Ascending aorta (tissue), 2 donors: ENCODE measurements around the gene ZBTB32. TPM values are rescaled to one million over a fixed set of nuclear protein-coding genes. Genes with fewer than 3 reads are reported as not detected.
"Not testable (repeated sequence)": the region's sequence is repeated elsewhere in the genome, so short reads cannot be mapped to it uniquely, and the experiment has no call there.

Experiments used
- DNase-seq, 2 donors: peaks; one replicate each; pipeline ENCODE4 v3.0.0-alpha.2; 2019; ENCODE audit warnings: low spot score in 2 of 2
- H3K27ac ChIP-seq, 2 donors: fragments of 200-600 bp; sonication (generic); one replicate each; pipeline ENCODE4 v1.5.1; 2016 to 2017; ENCODE audit warnings: mild to moderate bottlenecking in 1 of 2
- H3K27me3 ChIP-seq: fragments of 200-600 bp; sonication (generic); one replicate; pipeline ENCODE4 v1.5.1; 2017
- H3K36me3 ChIP-seq, 2 donors: fragments of 200-600 bp; sonication (generic); one replicate each; pipeline ENCODE4 v1.5.1; 2016
- H3K4me1 ChIP-seq, 2 donors: fragments of 200-600 bp; sonication (generic); one replicate each; pipeline ENCODE4 v1.5.1; 2016 to 2017; ENCODE audit warnings: mild to moderate bottlenecking in 1 of 2
- H3K4me3 ChIP-seq, 2 donors: fragments of 200-600 bp; sonication (generic); one replicate each; pipeline ENCODE4 v1.5.1; 2016 to 2017; ENCODE audit warnings: mild to moderate bottlenecking in 1 of 2
- H3K9me3 ChIP-seq, 2 donors: fragments of 200-600 bp; sonication (generic); one replicate each; pipeline ENCODE4 v1.5.1; 2016
- intact Hi-C: fragments of 100-400 bp; cut with DNase I; formaldehyde crosslinking; loops from one replicate; pipeline ENCODE4 v1.15.1; 2023
- total RNA-seq: library from RNA; depleted of rRNA; stranded (reverse); fragments of >200 nt; gene quantifications from one replicate; pipeline ENCODE4 v1.1.0, GENCODE V29; 2016
- TF ChIP-seq, protein P1 (sequence below), 3 experiments: fragments of 200-600 bp in 2 of 3; fragments of 450-650 bp in 1 of 3; sonication (generic) in 2 of 3; IDR thresholded peaks; one replicate each; pipeline ENCODE4 v1.5.1; 2016 to 2019; ENCODE audit warnings: antibody characterized with exemption in 3 of 3, mild to moderate bottlenecking in 1 of 3, moderate library complexity in 1 of 3

ZBTB32 gene, protein sequence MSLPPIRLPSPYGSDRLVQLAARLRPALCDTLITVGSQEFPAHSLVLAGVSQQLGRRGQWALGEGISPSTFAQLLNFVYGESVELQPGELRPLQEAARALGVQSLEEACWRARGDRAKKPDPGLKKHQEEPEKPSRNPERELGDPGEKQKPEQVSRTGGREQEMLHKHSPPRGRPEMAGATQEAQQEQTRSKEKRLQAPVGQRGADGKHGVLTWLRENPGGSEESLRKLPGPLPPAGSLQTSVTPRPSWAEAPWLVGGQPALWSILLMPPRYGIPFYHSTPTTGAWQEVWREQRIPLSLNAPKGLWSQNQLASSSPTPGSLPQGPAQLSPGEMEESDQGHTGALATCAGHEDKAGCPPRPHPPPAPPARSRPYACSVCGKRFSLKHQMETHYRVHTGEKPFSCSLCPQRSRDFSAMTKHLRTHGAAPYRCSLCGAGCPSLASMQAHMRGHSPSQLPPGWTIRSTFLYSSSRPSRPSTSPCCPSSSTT
- not detected for total RNA-seq

DNA sequence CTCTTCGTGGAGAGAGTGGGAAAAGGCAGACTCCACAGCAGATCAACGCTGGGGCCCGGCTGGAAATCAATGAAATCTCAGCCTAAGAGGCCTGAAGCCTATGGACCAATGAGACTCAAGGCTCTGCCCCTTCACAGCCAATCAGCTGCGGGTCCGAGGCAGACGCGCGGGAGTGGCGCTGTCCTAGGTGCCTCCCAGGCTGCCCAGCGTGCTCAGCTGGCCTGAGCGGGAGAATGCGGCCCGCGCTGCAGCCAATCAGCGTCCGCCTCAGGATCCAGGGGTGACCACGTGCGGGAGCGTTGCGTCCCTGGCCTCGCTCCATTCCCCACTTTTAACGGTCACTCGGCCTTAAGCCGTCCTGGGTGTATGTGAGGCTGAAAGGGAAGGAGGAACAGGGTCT lies at the start of gene ZBTB32:
Gene ZBTB32 (plus strand): TSS at position 341 of the 400 bp plus-strand sequence. CDS start 10,069 bp downstream, outside the sequence.
- no peak for DNase-seq
- H3K4me3 ChIP-seq: no peak within 1 kb of the TSS
- TF ChIP-seq, protein P1, sequence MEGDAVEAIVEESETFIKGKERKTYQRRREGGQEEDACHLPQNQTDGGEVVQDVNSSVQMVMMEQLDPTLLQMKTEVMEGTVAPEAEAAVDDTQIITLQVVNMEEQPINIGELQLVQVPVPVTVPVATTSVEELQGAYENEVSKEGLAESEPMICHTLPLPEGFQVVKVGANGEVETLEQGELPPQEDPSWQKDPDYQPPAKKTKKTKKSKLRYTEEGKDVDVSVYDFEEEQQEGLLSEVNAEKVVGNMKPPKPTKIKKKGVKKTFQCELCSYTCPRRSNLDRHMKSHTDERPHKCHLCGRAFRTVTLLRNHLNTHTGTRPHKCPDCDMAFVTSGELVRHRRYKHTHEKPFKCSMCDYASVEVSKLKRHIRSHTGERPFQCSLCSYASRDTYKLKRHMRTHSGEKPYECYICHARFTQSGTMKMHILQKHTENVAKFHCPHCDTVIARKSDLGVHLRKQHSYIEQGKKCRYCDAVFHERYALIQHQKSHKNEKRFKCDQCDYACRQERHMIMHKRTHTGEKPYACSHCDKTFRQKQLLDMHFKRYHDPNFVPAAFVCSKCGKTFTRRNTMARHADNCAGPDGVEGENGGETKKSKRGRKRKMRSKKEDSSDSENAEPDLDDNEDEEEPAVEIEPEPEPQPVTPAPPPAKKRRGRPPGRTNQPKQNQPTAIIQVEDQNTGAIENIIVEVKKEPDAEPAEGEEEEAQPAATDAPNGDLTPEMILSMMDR (IDR thresholded peaks at IDR 0.05): no peak
- no peaks in the 10 kb centered on the region for H3K27me3 ChIP-seq
- peaks cover 2 to 3% of the 10 kb centered on the region in 2 donors for H3K4me1 ChIP-seq
- intact Hi-C loops: loop anchor here (5.0 kb wide), 1 partner anchor 73 kb away; the partner anchor contains the start of gene ARHGAP33
- no peaks in the 10 kb centered on the region for H3K9me3 ChIP-seq
- H3K36me3 ChIP-seq: no peaks in the 10 kb centered on the region
- H3K27ac ChIP-seq: no peak within 1 kb of the TSS

DNA sequence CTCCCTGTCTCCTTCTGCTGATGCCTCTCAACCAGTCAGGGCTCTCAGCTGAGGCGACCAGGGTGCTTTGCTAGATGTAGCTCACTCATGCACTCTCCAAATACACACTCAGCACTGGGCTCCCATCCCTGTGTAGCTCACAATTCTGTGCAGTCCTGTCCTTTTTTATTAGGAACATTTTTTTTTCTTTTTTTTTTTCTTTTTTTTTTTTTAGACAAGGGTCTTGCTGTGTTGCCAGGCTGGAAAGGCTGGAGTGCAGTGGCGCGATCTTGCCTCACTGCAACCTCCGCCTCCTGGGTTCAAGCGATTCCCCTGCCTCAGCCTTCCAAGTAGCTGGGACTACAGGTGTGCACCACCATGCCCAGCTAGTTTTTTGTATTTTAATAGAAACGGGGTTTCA lies 49.5 kb upstream of the ZBTB32 start:
- H3K4me3 ChIP-seq, H3K27me3 ChIP-seq, intact Hi-C loops, H3K4me1 ChIP-seq, DNase-seq, H3K27ac ChIP-seq, H3K9me3 ChIP-seq: not testable (repeated sequence)
- peaks cover 73 to 86% of the 10 kb centered on the region in 2 donors for H3K36me3 ChIP-seq

DNA sequence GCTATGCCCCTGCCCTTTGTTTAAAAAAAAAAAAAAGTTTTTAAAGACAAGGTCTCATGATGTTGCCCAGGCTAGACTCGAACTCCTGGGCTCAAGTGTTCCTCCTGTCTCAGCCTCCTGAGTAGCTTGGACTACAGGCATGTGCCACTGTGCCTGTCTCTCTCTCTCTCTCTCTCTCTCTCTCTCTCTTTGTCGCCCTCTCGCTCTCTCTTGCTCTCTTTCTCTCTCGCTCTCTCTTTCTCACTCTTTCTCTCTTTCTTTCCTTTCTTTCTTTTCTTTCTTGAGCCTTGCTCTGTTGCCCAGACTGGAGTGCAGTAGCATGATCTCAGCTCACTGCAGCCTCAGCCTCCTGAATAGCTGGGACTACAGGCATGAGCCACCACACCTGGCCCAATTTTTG lies 48.8 kb upstream of the ZBTB32 start:
- Histone ChIP-seq H3K4me3 (no peak overlapping the region), H3K36me3 (peaks cover 73 to 92% of the 10 kb centered on the region in 2 donors), H3K9me3 (no peaks in the 10 kb centered on the region), H3K27me3 (no peaks in the 10 kb centered on the region), H3K27ac (no peak overlapping the region), H3K4me1 (no peaks in the 10 kb centered on the region)
- DNase-seq: no peak
- TF ChIP-seq, protein P1 (IDR thresholded peaks at IDR 0.05): no peak
- intact Hi-C loops: no loop called here

DNA sequence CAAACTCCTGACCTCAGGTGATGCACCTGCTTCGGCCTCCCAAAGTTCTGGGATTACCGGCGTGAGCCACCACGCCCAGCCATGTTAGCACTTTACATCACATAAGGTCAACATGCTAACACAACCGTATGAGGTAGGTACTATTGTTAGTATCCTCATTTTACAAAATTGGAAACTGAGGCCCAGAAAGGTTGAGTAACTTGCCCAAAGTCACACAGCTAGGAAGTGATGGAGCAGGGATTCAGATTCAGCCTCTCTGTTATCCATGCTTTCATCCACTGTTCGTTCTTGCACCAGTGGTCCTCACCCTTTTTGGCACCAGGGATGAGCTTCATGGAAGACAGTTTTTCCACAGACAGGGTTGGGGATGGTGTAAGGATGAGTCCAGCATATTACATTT lies 47.7 kb upstream of the ZBTB32 start:
- TF ChIP-seq, protein P1 (IDR thresholded peaks at IDR 0.05): no peak
- no peak for DNase-seq
- Histone ChIP-seq H3K4me1 (no peaks in the 10 kb centered on the region), H3K36me3 (peaks cover 62 to 94% of the 10 kb centered on the region in 2 donors), H3K27me3 (no peaks in the 10 kb centered on the region), H3K9me3 (no peaks in the 10 kb centered on the region), H3K27ac (no peak overlapping the region), H3K4me3 (no peak overlapping the region)
- intact Hi-C loops: no loop called here

DNA sequence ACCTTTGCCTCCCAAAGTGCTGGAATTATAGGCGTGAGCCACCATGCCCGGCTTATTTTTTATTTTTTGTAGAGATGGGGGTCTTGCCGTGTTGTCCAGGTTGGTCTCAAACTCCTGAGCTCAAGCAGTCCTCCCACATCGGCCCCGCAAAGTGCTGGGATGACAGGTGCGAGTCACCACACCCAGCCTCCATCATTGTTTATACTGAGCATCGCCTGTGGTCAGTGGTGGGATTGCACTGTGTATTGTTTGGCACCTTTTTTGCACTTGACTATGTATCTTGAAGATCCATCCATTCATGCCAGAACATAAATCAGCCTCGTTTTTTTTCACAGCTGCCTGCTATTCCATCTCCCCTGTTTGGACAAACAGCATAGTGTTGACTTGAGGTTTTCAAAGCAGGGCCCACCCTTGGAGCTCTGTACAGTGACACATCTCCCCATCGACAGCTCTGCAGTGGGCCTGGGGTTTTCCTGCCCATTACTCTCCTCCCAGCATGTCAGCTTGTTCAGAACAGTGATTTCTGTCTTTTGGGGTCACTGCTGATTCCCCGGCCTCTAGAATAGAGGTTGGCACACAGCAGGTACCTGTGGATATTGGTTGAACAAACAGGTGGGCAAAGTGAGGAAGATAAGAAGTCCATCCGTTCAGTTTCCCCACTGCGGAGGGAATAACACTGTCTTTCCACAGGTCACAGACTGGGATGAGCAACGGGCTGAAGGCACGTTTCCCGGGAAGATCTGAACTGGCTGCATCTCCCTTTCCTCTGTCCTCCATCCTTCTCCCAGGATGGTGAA lies 46.3 kb upstream of the ZBTB32 start:
- DNase-seq: no peak
- no peaks in the 10 kb centered on the region for H3K9me3 ChIP-seq
- no peak overlapping the region for H3K4me3 ChIP-seq
- no peaks in the 10 kb centered on the region for H3K27me3 ChIP-seq
- H3K27ac ChIP-seq: no peak overlapping the region
- H3K4me1 ChIP-seq: no peaks in the 10 kb centered on the region
- intact Hi-C loops: no loop called here
- H3K36me3 ChIP-seq: peaks cover 59 to 95% of the 10 kb centered on the region in 2 donors
- TF ChIP-seq, protein P1 (IDR thresholded peaks at IDR 0.05): no peak

DNA sequence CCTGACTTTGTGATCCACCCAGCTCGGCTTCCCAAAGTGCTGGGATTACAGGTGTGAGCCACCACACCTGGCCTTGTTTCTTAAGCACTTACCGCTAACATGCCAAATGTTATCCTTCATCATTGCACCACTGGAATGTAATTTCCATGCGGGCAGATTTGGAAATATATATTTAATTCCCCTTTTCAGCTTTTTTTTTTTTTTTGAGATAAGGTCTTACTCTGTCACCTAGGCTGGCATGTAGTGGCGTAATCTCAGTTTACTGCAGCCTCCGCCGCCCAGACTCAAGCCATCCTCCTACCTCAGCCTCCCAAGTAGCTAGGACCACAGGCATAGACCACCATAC lies 42.4 kb upstream of the ZBTB32 start:
- Histone ChIP-seq H3K4me1 (no peaks in the 10 kb centered on the region), H3K4me3 (no peak overlapping the region), H3K27me3 (no peaks in the 10 kb centered on the region), H3K36me3 (peaks cover 23 to 69% of the 10 kb centered on the region in 2 donors), H3K27ac (no peak overlapping the region), H3K9me3 (no peaks in the 10 kb centered on the region)
- no peak for DNase-seq
- intact Hi-C loops: no loop called here
- TF ChIP-seq, protein P1 (IDR thresholded peaks at IDR 0.05): no peak
